MG63 (cell line): ENCODE measurements around the gene TMEM179B. TPM values are rescaled to one million over a fixed set of nuclear protein-coding genes. Genes with fewer than 3 reads are reported as not detected.
"Not testable (repeated sequence)": the region's sequence is repeated elsewhere in the genome, so short reads cannot be mapped to it uniquely, and the experiment has no call there.

Source experiments
- DNase-seq: peaks from one replicate; pipeline ENCODE4 v3.0.0-alpha.2; 2020
- H3K27me3 ChIP-seq: fragments of 250-450 bp; sonication (Bioruptor Pico); 2 replicates; pipeline ENCODE4 v1.5.1; 2020; ENCODE audit warnings: mild to moderate bottlenecking, moderate library complexity
- H3K36me3 ChIP-seq: fragments of 250-450 bp; sonication (Bioruptor Pico); 2 replicates; pipeline ENCODE4 v1.5.1; 2020; ENCODE audit warnings: mild to moderate bottlenecking, moderate library complexity
- H3K4me3 ChIP-seq: fragments of 250-450 bp; sonication (Bioruptor Pico); 2 replicates; pipeline ENCODE4 v1.5.1; 2020; ENCODE audit warnings: mild to moderate bottlenecking, moderate library complexity
- H3K9me3 ChIP-seq: fragments of 250-450 bp; sonication (Bioruptor Pico); 2 replicates; pipeline ENCODE4 v1.5.1; 2020; ENCODE audit warnings: mild to moderate bottlenecking, moderate library complexity
- total RNA-seq: library from RNA; depleted of rRNA; stranded (reverse); fragments of >200 nt; shearing (Covaris generic); gene quantifications from 2 replicates; pipeline ENCODE4 v1.2.3, GENCODE V29; 2014; ENCODE audit warnings: low replicate concordance; rRNA removed

The TMEM179B gene
- total RNA-seq, 1 experiment from 2014 or later, result 27.5 TPM

DNA sequence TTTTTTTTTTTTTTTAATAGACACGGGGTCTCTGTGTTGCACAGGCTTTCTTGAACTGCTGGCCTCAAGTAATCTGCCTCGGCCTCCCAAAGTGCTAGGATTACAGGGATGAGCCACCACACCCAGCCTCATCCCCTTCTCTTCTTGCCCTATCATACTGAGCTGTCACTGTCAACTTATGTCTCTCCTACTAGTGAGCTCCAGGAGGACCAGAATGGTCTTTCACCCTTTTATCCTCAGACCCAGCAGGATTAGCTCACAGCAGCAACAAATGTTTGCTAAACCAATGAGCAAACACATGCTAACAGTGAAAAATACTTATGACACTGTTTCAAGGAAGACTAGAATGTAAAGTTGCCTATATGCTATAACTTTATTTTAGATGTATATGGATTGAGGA lies 24.5 kb downstream of the TMEM179B start:
- Histone ChIP-seq H3K27me3 (no peaks in the 10 kb centered on the region), H3K9me3 (no peaks in the 10 kb centered on the region), H3K4me3 (no peak overlapping the region), H3K36me3 (peaks cover 13% of the 10 kb centered on the region)
- no peak for DNase-seq

DNA sequence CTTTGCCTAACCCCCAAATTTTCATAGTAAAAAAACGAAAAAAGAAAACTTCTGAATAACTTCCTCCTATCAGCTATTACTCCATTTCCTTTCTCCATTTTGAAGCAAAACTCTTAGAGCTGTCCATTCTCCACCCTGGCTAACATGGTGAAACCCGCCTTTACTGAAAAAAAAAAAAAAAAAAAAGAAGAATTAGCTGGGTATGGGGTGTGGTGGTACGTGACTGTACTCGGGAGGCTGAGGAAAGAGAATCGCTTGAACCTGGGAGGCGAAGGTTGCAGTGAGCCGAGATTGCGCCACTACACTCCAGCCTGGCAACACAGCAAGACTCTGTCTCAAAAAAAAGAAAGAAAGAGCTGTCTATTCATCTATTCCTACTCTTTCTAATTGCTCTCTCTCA lies 29.4 kb downstream of the TMEM179B start:
- Histone ChIP-seq H3K4me3 (no peak overlapping the region), H3K9me3 (no peaks in the 10 kb centered on the region), H3K27me3 (no peaks in the 10 kb centered on the region), H3K36me3 (peaks cover 29% of the 10 kb centered on the region)
- DNase-seq, result no peak

DNA sequence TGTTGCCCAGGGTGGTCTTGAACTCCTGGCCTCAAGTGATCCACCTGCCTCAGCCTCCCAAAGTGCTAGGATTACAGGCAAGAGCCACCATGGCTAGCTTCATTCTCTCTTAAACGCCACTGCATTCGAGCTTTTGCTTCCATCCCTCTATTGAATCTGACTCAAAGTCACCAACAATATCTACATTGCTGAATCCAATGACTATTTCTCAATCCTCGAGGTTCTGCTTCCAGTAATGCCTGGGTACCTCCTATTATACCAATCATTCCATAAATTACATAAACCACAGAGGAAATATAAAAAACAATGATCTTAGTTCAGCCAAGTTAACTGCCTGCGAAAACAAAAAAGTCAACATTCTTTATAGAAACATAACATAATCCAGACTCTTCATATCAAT lies 29.9 kb downstream of the TMEM179B start:
- no peak for DNase-seq
- Histone ChIP-seq H3K9me3 (no peaks in the 10 kb centered on the region), H3K4me3 (no peak overlapping the region), H3K36me3 (peaks cover 34% of the 10 kb centered on the region), H3K27me3 (no peaks in the 10 kb centered on the region)

DNA sequence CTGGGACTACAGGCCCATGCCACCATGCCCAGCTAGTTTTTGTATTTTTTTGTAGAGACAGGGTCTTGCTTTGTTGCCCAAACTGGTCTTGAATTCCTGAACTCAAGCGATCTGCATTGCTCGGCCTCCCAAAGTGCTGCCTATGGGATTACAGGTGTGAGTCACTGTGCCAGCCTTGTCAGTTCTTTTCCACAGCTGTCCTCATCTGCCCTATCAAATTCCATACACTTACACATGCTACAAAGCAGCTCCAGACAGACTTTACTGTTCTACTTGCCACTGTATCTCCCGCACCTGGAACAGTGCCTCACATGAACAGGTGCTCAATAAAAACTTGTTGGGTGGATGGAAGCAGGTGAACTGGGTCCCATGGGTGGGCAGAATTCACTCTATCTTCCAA lies 36.5 kb downstream of the TMEM179B start:
- Histone ChIP-seq H3K4me3 (no peak overlapping the region), H3K36me3 (peaks cover 76% of the 10 kb centered on the region), H3K9me3 (no peaks in the 10 kb centered on the region), H3K27me3 (no peaks in the 10 kb centered on the region)
- no peak for DNase-seq

DNA sequence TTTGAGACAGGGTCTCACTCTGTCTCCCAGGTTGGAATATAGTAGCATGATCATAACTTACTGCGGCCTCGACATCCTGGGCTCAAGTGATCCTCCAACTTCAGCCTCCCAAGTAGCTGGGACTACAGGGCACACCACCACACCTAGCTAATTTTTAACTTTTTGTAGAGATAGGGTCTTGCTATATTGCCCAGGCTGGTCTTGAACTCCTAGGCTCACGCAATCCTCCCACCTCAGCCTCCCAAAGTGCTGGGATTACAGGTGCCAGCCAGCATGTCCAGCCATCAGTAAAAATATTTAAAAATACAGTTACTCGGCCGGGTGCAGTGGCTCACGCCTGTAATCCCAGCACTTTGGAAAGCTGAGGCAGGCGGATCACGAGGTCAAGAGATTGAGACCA lies 40.9 kb downstream of the TMEM179B start:
- H3K36me3 ChIP-seq, result peaks cover 71% of the 10 kb centered on the region
- H3K27me3 ChIP-seq, DNase-seq: not testable (repeated sequence)

DNA sequence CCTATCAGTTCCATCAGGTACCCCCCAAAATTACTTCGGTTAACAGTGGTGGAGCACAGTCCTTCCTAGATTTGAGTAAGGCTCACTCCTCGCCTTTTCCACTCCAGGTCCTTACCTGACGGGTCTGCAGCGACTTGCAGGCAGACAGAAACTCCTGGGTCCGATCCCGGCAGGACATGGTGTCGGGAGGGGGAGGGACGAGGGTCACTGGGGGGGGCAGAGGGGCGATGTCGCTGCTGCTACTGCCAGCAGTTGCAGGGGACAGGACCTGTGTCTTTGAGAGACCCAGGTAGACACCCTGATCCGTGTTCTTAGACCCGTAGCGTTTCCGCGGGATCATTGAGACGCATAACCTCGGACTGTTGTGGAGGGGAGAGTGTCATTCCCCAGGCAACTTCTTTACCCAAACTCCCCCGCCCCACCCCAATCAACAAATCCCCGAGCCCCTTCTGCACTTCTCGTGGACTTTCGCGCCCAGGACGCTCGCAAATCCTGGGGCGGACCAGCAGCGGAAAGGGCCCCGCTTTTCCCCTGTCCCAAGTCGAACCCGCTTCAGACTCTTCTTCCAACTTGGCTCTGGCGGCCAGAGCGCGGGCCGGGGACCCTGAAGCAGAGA lies 43.8 kb downstream of the TMEM179B start:
- peak; percentile 4 for DNase-seq
- no peaks in the 10 kb centered on the region for H3K27me3 ChIP-seq
- peak overlapping the region; percentile 98 for H3K4me3 ChIP-seq
- H3K9me3 ChIP-seq, result no peaks in the 10 kb centered on the region
- peaks cover 66% of the 10 kb centered on the region for H3K36me3 ChIP-seq

More for the DNA sequence above, 40.9 kb downstream of the TMEM179B start:
- not testable (repeated sequence) for H3K4me3 ChIP-seq, H3K9me3 ChIP-seq

DNA sequence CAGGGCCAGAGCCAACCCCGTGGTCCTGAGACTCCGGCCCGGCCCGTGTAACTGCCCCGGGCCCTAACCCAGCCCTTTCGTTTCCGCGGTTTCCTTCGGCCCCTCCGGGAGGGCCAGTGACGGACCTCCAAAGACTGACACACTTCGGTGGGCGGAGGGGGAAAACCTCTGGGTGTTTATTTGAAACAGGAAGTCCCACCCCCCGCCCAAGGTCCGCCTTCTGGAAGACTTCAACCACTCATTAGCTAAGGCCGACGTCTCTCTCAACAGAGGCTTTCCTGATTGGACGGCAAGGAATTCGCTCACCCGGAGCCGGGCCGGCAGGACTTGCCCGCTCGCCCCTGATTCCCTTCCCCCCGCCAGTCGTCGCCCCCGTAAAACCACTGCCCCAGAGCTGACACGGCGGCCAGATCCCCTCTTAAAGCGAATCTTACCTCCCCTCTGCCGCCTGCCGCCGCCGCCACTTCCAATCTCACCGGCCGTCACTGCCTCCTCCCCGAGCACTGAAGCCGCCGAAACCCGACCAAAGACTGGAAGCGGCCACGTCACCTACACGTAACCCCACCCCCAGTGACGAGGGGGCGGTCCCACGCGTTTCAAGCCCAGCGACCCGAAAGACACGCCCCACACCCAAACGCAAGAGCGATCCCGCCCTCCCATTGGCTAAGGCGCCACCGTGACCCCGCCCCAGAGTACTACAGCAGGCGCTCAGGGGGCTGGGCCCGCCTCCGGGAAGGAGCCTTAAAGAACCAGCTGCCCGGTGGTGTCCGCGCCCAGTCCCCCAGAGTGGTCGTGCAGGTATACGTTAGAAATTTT lies 44.5 kb downstream of the TMEM179B start, which contains the start of gene STX5:
Gene STX5 (minus strand): TSS at position 532 of the 816 bp plus-strand sequence. CDS start 808 bp downstream, outside the sequence.
- Histone ChIP-seq H3K36me3 (peaks cover 69% of the 10 kb centered on the region), H3K4me3 (peak within 1 kb of the TSS; percentile 98), H3K27me3 (no peaks in the 10 kb centered on the region), H3K9me3 (no peaks in the 10 kb centered on the region)
- DNase-seq, result peak; percentile 97

DNA sequence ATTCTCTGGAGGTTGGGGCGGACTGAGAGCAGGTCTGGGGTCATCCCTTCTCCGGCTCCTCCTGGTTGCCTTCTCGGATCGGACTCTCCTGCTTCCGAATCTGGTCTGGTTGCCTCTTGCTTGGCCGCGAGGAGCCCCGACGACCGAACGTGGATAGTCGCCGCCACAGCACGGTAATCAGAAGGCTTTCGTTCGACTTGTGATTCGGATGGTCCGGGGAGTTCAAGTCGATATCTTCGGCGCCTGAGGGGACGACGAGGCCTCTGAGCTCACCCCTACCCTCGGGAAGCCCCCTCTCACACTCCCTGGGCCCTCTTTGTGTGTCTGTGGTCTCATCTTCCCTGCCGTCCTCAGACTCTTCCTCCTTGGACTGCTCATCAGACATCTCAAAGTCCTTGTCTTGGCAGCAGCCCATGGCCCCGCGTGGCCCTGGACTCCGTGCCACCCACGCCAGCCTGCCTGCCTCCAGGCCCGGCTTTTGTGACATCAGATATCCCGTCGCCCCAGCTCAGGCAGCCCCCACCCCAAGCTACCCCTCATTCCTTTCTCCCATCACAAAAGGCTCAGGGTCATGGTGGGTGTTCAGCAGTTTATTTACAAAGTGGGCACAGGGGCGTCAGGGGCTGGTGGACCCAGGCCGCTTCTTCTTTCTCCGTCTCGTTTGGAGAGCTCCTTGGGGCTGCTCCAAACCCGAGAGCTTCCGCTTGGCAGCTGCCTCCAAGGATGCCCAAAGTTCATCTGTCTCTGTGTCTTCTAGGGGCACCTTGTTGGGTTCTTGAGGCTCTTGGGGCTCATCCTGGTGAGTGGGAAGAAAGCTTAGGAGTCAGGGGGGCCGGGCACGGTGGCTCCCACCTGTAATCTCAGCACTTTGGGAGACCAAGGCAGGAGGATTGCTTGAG lies 45.4 kb downstream of the TMEM179B start, which contains the start of gene TEX54:
Gene TEX54 (minus strand): TSS at position 506 of the 899 bp plus-strand sequence.
- no peaks in the 10 kb centered on the region for H3K9me3 ChIP-seq
- H3K4me3 ChIP-seq, result peak within 1 kb of the TSS; percentile 98
- DNase-seq, result peak; percentile 38
- peaks cover 63% of the 10 kb centered on the region for H3K36me3 ChIP-seq
- no peaks in the 10 kb centered on the region for H3K27me3 ChIP-seq

DNA sequence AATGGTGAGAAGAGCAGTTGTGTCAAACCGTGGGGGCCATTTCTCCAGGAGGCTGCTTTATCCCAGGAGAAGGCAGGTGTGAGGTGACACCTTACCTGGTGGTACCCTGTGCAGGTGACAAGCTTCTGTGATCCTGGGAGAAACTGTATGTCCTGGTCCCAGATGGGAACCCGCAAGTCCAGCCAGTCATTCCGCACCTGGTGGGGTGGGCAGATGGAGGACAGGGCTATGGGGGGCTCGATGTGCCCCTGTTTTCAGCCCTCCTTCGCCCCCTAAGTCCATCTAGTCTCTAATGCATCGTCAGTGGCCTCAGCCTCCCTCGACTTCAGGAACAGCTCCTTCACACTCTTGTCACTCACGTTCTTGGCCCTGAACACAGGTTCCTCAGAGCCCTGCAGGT lies 48.1 kb downstream of the TMEM179B start:
- no peaks in the 10 kb centered on the region for H3K27me3 ChIP-seq
- H3K4me3 ChIP-seq, result no peak overlapping the region
- peaks cover 46% of the 10 kb centered on the region for H3K36me3 ChIP-seq
- H3K9me3 ChIP-seq, result no peaks in the 10 kb centered on the region
- no peak for DNase-seq

DNA sequence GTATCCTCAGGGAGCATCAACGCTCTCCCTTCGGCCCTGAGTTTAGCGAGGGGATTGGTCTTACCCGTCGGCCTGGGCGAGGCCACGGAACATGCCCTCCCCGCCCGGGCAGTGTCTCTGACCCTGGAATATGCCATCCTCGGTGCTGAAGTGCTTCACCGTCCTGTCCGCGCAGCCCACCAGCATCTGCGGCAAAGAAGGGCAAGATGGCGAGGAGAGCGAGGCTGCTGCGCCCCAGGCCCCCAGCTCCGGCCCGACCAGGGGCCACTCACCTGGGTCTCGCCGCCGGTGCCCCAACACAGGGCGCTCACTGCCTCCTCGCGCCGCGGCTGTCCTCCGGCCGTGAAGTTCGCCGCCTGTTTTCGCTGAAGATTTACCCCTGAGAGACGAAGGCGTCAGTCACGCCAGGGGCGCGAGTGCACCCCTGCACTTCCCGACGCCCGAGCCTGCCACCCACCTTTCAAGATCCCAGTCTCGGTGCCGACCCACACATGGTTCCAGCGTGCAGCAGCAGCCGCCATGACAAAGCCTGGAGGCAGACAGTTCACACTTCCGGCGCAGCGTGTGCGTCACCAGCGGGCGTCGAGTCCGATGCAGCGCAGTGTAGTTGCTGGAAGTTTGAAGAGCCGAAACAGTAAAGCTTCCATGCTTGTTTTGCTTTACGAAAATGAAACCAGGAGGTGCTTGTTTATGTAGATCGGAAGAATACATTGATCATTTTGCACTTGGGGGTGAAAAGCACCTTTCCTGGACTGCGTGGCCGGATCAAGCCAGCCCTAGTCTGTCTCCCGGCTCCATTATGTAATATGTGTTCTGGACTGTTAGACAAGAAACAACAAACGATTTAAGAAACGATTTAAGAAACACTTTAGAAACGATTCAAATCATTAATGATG lies 52.1 kb downstream of the TMEM179B start, which contains the start of gene WDR74:
Gene WDR74 (minus strand): TSS at position 541 of the 896 bp plus-strand sequence. CDS start 20 bp downstream, at position 521.
- Histone ChIP-seq H3K27me3 (no peaks in the 10 kb centered on the region), H3K4me3 (peak within 1 kb of the TSS; percentile 93), H3K9me3 (no peaks in the 10 kb centered on the region), H3K36me3 (peaks cover 30% of the 10 kb centered on the region)
- peak; percentile 90 for DNase-seq

Other genes starting within 250 kb of the TMEM179B start
- gene AHNAK, start 240.6 kb upstream of the TMEM179B start, total RNA-seq, result 110 and 122 TPM in 2 replicates
- 2,571 and 3,577 TPM in 2 replicates for gene EEF1G, start 213.5 kb upstream of the TMEM179B start, total RNA-seq
- 11.1 and 20.3 TPM in 2 replicates for gene TUT1, start 195.9 kb upstream of the TMEM179B start, total RNA-seq
- 84.9 and 117 TPM in 2 replicates for gene MTA2, start 185.5 kb upstream of the TMEM179B start, total RNA-seq
- 18.1 and 20.9 TPM in 2 replicates for gene EML3, start 174.6 kb upstream of the TMEM179B start, total RNA-seq
- gene ROM1, start 174.1 kb upstream of the TMEM179B start, total RNA-seq, result 2.5 and 8.5 TPM in 2 replicates
- 24.6 and 32.9 TPM in 2 replicates for gene B3GAT3, start 165.4 kb upstream of the TMEM179B start, total RNA-seq
- 496 and 667 TPM in 2 replicates for gene GANAB, start 140.8 kb upstream of the TMEM179B start, total RNA-seq
- gene INTS5, start 134.1 kb upstream of the TMEM179B start, total RNA-seq, result 8.0 and 22.8 TPM in 2 replicates
- 64.8 and 73.5 TPM in 2 replicates for gene C11orf98, start 122.2 kb upstream of the TMEM179B start, total RNA-seq
- gene CSKMT, start 122.1 kb upstream of the TMEM179B start, total RNA-seq, result 10.9 and 14.9 TPM in 2 replicates
- 16.4 and 22.2 TPM in 2 replicates for gene UQCC3, start 115.7 kb upstream of the TMEM179B start, total RNA-seq
- 4.7 and 9.8 TPM in 2 replicates for gene LBHD1, start 115.1 kb upstream of the TMEM179B start, total RNA-seq
- 85.5 and 147 TPM in 2 replicates for gene UBXN1, start 108.3 kb upstream of the TMEM179B start, total RNA-seq
- gene LRRN4CL, start 97.9 kb upstream of the TMEM179B start, total RNA-seq, result 1.4 and 2.3 TPM in 2 replicates
- gene BSCL2, start 80.0 kb upstream of the TMEM179B start, total RNA-seq, result 57.4 and 185 TPM in 2 replicates
- not detected in 2 replicates for gene GNG3, start 79.7 kb upstream of the TMEM179B start, total RNA-seq
- 2.1 and 4.5 TPM in 2 replicates for gene HNRNPUL2, start 59.9 kb upstream of the TMEM179B start, total RNA-seq
- 31.8 and 42.3 TPM in 2 replicates for gene TTC9C, start 58.9 kb upstream of the TMEM179B start, total RNA-seq
- 8.5 and 19.1 TPM in 2 replicates for gene ZBTB3, start 33.2 kb upstream of the TMEM179B start, total RNA-seq
- gene POLR2G, start 25.8 kb upstream of the TMEM179B start, total RNA-seq, result 77.9 and 85.4 TPM in 2 replicates
- 22.9 and 28.7 TPM in 2 replicates for gene TAF6L, start 16.0 kb upstream of the TMEM179B start, total RNA-seq
- 13.8 and 32.0 TPM in 2 replicates for gene TMEM223, start 4.6 kb downstream of the TMEM179B start, total RNA-seq
- gene NXF1, start 18.0 kb downstream of the TMEM179B start, total RNA-seq, result 5.4 and 15.6 TPM in 2 replicates
- gene STX5, start 44.6 kb downstream of the TMEM179B start, total RNA-seq, result 28.0 and 42.3 TPM in 2 replicates
- not detected in 2 replicates for gene TEX54, start 45.4 kb downstream of the TMEM179B start, total RNA-seq
- 135 and 139 TPM in 2 replicates for gene WDR74, start 52.2 kb downstream of the TMEM179B start, total RNA-seq
- gene SLC3A2, start 93.5 kb downstream of the TMEM179B start, total RNA-seq, result 545 and 579 TPM in 2 replicates
- gene CHRM1, start 134.0 kb downstream of the TMEM179B start, total RNA-seq, result 0.22 and 1.3 TPM in 2 replicates
- not detected in 2 replicates for gene SLC22A6, start 197.6 kb downstream of the TMEM179B start, total RNA-seq
- not detected in 2 replicates for gene SLC22A8, start 228.4 kb downstream of the TMEM179B start, total RNA-seq